ENCODE results near the gene GINS2. TPM values are rescaled to one million over a fixed set of nuclear protein-coding genes. Genes with fewer than 3 reads are reported as not detected.
A peak's percentile ranks its signal among the peaks of the same experiment; 100 is the strongest.

GINS2 gene
- total and polyA plus RNA-seq, 8 donors = 0.37 to 1.9 (median 0.79) TPM

DNA sequence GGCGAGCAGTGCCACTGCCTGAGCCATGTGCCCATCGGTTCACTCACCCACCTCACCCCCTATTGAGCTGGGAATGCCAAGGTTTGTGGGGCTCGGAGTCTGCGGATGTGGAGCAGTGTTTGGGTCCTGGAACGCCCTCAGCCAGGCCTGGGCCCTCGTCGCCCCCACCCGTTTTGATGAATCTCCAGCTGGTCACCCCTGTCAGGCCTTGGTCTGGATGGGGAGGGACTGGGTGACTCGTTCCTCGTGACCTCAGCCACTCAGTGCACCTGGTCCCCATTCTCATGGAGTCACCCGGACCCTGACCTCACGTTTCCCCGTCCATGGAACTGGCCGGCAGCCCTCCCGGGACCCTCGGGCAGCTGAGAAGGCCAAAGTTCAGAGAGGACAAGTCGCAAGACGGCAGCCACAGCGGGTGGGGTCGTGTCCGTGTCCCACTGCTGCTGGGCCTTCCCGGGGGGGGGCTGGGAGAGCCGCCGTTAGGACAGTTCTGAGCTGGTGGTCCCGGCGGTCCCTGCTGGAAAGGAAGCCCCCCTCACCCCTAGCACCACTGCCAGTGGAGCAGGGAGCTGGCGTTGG is 52.4 kb downstream of the GINS2 start:
- DNase-seq = no peak
- Histone ChIP-seq H3K36me3 (no peaks in the 10 kb centered on the region), H3K4me1 (peaks cover 38 to 68% (median 55%) of the 10 kb centered on the region in 3 donors), H3K9me3 (no peaks in the 10 kb centered on the region), H3K27me3 (no peaks in the 10 kb centered on the region), H3K4me3 (no peak overlapping the region), H3K27ac (peak overlapping the region in 2 of 4 donors; percentile 39 to 68)
- ATAC-seq = no peak
- TF ChIP-seq, protein P1, sequence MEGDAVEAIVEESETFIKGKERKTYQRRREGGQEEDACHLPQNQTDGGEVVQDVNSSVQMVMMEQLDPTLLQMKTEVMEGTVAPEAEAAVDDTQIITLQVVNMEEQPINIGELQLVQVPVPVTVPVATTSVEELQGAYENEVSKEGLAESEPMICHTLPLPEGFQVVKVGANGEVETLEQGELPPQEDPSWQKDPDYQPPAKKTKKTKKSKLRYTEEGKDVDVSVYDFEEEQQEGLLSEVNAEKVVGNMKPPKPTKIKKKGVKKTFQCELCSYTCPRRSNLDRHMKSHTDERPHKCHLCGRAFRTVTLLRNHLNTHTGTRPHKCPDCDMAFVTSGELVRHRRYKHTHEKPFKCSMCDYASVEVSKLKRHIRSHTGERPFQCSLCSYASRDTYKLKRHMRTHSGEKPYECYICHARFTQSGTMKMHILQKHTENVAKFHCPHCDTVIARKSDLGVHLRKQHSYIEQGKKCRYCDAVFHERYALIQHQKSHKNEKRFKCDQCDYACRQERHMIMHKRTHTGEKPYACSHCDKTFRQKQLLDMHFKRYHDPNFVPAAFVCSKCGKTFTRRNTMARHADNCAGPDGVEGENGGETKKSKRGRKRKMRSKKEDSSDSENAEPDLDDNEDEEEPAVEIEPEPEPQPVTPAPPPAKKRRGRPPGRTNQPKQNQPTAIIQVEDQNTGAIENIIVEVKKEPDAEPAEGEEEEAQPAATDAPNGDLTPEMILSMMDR (IDR thresholded peaks at IDR 0.05) = no peak
- no peak for FAIRE-seq
- intact Hi-C loops (cut with DNase I) = no loop called here
- 63% methylated on average over 22 to 27 of the region's 27 CpGs for WGBS, 2 donors

GRCh38 chr16:85635545-85636140 is 53.1 kb downstream of the GINS2 start:
- H3K27me3 ChIP-seq = no peaks in the 10 kb centered on the region
- no peak overlapping the region for H3K4me3 ChIP-seq
- no peaks in the 10 kb centered on the region for H3K9me3 ChIP-seq
- TF ChIP-seq, protein P1 (IDR thresholded peaks at IDR 0.05) = no peak
- WGBS, 2 donors = 34 to 37% methylated on average over 25 to 26 of the region's 26 CpGs
- intact Hi-C loops (cut with DNase I) = no loop called here
- peak in 4 of 6 donors; percentile 74 to 87 (median 80) for DNase-seq
- no peaks in the 10 kb centered on the region for H3K36me3 ChIP-seq
- FAIRE-seq = no peak
- H3K4me1 ChIP-seq = peaks cover 35 to 67% (median 57%) of the 10 kb centered on the region in 3 donors
- peak; percentile 33 to 62 (median 52) for ATAC-seq
- peak overlapping the region; percentile 36 to 68 (median 40) for H3K27ac ChIP-seq

- FAIRE-seq = no peak
- TF ChIP-seq, protein P1 (IDR thresholded peaks at IDR 0.05) = no peak
- no peaks in the 10 kb centered on the region for H3K9me3 ChIP-seq
- H3K4me1 ChIP-seq = peaks cover 35 to 63% (median 58%) of the 10 kb centered on the region in 3 donors
- intact Hi-C loops (cut with DNase I) = no loop called here
- WGBS, 2 donors = 52 to 58% methylated on average over 23 to 24 of the region's 24 CpGs
- H3K27me3 ChIP-seq = no peaks in the 10 kb centered on the region
- no peak for ATAC-seq
- H3K27ac ChIP-seq = peak overlapping the region; percentile 28 to 68 (median 39)
- H3K4me3 ChIP-seq = no peak overlapping the region
- peak in 1 of 6 donors; percentile 51 for DNase-seq
- no peaks in the 10 kb centered on the region for H3K36me3 ChIP-seq
Observed at GRCh38 chr16:85634747-85635544, 53.8 kb downstream of the GINS2 start.

DNA sequence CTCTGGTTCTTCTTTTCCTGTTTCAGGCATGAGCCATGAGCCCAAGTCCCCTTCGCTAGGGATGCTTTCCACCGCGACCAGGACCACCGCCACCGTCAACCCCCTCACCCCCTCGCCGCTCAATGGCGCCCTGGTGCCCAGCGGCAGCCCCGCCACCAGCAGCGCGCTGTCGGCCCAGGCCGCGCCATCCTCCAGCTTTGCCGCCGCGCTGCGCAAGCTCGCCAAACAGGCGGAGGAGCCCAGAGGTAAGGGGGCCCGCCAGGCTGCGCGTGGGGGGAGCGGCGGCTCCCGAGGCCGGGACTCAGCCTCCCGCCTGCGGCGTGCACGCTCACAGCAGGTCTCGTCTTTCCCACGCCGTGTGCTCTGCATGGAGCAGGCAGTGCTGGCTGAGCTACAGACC is 54.9 kb downstream of the GINS2 start:
- Histone ChIP-seq H3K36me3 (no peaks in the 10 kb centered on the region), H3K4me3 (no peak overlapping the region), H3K27ac (peak overlapping the region in 1 of 4 donors; percentile 28), H3K9me3 (no peaks in the 10 kb centered on the region), H3K27me3 (no peaks in the 10 kb centered on the region), H3K4me1 (peaks cover 26 to 54% (median 50%) of the 10 kb centered on the region in 3 donors)
- DNase-seq (no peak), ATAC-seq (no peak), FAIRE-seq (no peak)
- intact Hi-C loops (cut with DNase I) = no loop called here
- TF ChIP-seq, protein P1 (IDR thresholded peaks at IDR 0.05) = no peak
- 81 to 82% methylated on average over 33 to 35 of the region's 35 CpGs for WGBS, 2 donors

Data from pancreas (tissue), 10 donors.